ENCODE results near the gene GRM8.
"Not testable (repeated sequence)": the region's sequence is repeated elsewhere in the genome, so short reads cannot be mapped to it uniquely, and the experiment has no call there.

The GRM8 gene

DNA sequence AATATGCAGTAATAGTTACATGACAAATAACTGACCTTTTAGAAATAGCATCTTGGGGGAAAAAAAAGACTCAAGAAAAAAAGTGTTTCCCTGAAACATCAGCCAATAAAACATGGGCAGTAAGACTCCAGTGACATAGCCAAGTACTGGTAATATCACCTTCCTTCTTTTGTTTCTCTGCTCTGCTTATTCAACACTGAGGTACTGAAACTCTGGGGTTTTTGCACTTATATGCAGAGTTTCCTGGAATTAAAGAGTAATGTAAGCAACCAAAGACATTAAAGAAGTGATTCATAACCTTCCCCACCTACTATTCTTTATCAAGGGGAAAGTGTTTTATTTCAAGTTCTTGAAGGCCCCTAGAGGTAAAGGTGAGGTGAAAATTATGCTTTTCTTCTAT is 414.5 kb downstream of the GRM8 start:
- DNase-seq (ENCODE audit: low read depth), result no peak
- TF ChIP-seq, protein P1, sequence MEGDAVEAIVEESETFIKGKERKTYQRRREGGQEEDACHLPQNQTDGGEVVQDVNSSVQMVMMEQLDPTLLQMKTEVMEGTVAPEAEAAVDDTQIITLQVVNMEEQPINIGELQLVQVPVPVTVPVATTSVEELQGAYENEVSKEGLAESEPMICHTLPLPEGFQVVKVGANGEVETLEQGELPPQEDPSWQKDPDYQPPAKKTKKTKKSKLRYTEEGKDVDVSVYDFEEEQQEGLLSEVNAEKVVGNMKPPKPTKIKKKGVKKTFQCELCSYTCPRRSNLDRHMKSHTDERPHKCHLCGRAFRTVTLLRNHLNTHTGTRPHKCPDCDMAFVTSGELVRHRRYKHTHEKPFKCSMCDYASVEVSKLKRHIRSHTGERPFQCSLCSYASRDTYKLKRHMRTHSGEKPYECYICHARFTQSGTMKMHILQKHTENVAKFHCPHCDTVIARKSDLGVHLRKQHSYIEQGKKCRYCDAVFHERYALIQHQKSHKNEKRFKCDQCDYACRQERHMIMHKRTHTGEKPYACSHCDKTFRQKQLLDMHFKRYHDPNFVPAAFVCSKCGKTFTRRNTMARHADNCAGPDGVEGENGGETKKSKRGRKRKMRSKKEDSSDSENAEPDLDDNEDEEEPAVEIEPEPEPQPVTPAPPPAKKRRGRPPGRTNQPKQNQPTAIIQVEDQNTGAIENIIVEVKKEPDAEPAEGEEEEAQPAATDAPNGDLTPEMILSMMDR (IDR thresholded peaks at IDR 0.05; ENCODE audit: insufficient read depth, low read depth, low read length, missing control alignments), result no peak
- H3K4me3 ChIP-seq (ENCODE audit: low read length), result no peak overlapping the region

DNA sequence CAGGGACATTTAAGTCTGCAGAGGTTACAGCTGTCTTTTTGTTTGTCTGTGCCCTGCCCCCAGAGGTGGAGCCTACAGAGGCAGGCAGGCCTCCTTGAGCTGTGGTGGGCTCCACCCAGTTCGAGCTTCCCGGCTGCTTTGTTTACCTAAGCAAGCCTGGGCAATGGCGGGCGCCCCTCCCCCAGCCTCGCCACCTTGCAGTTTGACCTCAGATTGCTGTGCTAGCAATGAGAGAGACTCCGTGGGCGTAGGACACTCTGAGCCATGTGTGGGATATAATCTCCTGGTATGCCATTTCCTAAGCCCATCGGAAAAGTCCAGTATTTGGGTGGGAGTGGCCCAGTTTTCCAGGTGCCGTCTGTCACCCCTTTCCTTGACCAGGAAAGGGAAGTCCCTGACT is 421.5 kb downstream of the GRM8 start:
- not testable (repeated sequence) for H3K4me3 ChIP-seq (ENCODE audit: low read length); DNase-seq (ENCODE audit: low read depth)

DNA sequence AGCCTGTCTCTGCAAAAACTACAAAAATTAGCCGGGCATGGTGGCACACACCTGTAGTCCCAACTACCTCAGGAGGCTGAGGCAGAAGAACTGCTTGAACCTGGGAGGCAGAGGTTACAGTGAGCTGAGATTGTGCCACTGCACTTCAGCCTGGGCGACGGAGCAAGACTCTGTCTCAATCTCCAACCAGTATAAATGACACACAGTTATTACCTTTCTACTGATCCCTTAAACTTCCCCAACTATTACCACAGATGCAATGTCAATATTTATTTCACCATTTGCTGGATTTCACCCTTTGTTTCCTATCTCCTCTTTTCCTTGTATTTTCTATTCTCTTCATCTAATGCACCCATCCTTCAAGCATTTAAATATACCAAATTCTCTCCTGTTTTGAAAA is 431.8 kb downstream of the GRM8 start:
- TF ChIP-seq, protein P1 (IDR thresholded peaks at IDR 0.05; ENCODE audit: insufficient read depth, low read depth, low read length, missing control alignments), result no peak
- no peak overlapping the region for H3K4me3 ChIP-seq (ENCODE audit: low read length)
- DNase-seq (ENCODE audit: low read depth), result no peak

DNA sequence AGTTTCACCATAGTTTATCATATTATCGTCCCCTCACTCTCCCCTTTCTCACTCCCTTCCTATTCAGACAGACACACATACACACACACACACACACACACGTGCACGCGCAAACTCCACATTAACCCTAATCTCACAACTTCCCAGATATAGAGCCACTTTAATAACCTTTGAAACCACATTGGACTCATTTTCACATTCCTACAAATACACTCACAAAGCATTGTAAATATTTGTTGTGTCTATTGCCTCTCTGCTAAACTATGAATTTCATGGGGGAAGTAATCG is 433.6 kb downstream of the GRM8 start:
- DNase-seq (ENCODE audit: low read depth), result no peak
- TF ChIP-seq, protein P1 (IDR thresholded peaks at IDR 0.05; ENCODE audit: insufficient read depth, low read depth, low read length, missing control alignments), result no peak
- H3K4me3 ChIP-seq (ENCODE audit: low read length), result no peak overlapping the region

DNA sequence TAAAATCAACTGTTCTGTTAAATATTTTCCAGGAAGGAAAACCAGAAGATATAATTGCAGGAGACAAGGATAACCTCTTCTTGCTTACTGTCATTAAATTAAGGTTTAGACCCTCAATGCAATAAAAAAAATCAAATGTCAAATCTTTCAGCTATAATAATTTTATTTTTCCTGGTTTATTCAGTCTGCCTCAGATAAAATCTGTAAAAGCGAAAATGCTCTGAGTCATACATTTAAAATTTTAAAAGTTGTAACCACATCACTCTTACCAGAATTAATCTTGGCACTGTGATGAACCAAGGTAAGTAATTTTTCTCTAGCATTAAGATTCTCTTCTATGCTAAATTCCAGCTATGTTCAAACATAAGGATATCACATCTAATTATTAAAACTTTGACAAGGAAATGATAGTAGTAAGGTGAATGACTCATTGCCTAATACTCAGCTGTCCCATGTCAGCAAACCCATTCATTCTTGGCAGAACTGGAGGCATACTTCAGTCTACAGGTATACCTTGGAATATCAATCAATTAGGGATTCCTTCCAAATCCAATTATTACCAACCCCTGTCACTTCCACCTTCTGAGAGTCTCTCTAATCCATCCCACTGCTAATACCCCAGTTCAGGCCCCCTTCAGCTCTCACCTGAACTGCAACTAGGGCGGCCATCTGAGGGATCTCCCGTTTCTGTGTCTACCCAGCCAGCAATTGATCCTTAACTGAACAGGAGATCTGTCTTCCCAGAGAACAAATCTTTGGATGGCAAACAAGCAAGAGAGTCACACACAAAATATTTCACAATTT is 434.1 kb downstream of the GRM8 start:
- no peak overlapping the region for H3K4me3 ChIP-seq (ENCODE audit: low read length)
- TF ChIP-seq, protein P1 (IDR thresholded peaks at IDR 0.05; ENCODE audit: insufficient read depth, low read depth, low read length, missing control alignments), result no peak
- DNase-seq (ENCODE audit: low read depth), result peak; percentile 10

DNA sequence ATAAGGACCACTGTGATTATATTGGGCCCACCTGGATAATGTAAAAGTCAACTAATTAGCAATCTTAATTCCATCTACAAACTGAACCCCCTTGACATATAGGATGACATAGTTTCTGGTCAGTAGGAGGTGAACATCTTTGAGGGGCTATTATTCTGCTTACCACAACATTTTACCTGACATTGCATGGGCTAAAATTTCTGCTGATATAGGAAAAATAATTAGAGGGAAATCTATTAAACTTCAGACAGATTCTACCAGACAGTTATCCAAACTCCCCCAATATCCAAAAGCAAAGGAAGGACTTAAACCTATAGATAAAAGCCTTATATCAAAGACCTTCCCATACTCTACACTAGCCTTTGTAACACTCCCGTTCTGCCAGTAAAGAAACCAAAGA is 443.6 kb downstream of the GRM8 start:
- TF ChIP-seq, protein P1 (IDR thresholded peaks at IDR 0.05; ENCODE audit: insufficient read depth, low read depth, low read length, missing control alignments), result no peak
- DNase-seq (ENCODE audit: low read depth), result no peak
- H3K4me3 ChIP-seq (ENCODE audit: low read length), result no peak overlapping the region

DNA sequence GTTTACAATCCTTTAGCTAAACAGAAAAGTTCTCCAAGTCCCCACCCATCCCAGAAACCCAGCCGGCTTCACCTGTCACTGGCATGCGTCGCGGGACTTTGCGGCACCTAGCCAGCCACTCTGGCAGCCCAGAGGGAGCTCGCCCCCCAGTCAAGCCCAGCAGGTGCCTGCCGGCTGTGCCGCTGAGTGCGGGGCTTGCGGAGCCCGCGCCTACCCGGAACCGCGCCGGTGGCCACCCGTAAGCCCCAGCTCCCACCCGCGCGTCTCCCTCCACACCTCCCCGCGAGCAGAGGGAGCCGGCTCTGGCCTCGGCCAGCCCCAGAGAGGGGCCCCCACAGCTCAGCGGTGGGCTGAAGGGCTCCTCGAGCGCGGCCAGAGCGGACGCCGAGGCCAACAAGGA is 446.1 kb downstream of the GRM8 start:
- H3K4me3 ChIP-seq (ENCODE audit: low read length), result no peak overlapping the region
- no peak for DNase-seq (ENCODE audit: low read depth)
- TF ChIP-seq, protein P1 (IDR thresholded peaks at IDR 0.05; ENCODE audit: insufficient read depth, low read depth, low read length, missing control alignments), result no peak

Measured in epithelial cell of esophagus (primary cell).